RWPE1 (cell line): Measurements from ENCODE around the gene ADAMTS9.

Experiments
- CTCF ChIA-PET: fragments of 350-600 bp; sonication (Branson Sonifier 250); formaldehyde crosslinking; extraction: SDS; loops from one replicate; lab custom pipeline; 2021; lab: Yijun Ruan, JAX
- POLR2A ChIA-PET: fragments of 400-600 bp; formaldehyde crosslinking; extraction: SDS; loops from one replicate; lab custom pipeline; 2020; ENCODE audit warnings: antibody characterized with exemption; ENCODE audit not compliant: low non-redundant PET; lab: Yijun Ruan, JAX
- DNase-seq: peaks from one replicate; pipeline ENCODE4 v3.0.0; 2012; ENCODE audit warnings: low spot score
- H3K27ac ChIP-seq: fragments of 450-650 bp; 2 replicates; pipeline ENCODE4 v1.5.1; 2017
- TF ChIP-seq, protein P1 (sequence below): fragments of 450-650 bp; conservative IDR thresholded peaks from 2 replicates; pipeline ENCODE4 v1.5.1; 2017; ENCODE audit warnings: low read depth, mild to moderate bottlenecking

Gene ADAMTS9

DNA sequence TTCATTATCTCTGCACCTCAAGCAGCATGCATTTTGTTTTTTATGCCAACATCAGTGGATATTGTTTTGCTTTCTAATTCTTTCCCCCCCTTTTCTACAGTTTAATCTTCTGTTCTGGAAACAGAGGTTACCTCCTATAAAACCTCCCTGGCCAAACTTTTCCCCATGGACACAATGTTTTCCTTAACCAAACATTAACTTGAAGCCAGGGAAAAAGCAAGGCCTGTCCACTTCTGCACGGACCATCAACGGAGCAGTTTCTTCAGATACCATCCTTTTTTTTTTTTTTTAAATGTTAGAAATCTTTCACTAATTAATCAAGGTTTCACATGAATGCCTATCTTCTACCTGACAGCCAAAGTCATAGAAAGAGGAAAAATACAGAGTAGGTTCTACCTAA lies 127.0 kb downstream of the ADAMTS9 start:
- CTCF ChIA-PET: no interaction called here
- TF ChIP-seq, protein P1, sequence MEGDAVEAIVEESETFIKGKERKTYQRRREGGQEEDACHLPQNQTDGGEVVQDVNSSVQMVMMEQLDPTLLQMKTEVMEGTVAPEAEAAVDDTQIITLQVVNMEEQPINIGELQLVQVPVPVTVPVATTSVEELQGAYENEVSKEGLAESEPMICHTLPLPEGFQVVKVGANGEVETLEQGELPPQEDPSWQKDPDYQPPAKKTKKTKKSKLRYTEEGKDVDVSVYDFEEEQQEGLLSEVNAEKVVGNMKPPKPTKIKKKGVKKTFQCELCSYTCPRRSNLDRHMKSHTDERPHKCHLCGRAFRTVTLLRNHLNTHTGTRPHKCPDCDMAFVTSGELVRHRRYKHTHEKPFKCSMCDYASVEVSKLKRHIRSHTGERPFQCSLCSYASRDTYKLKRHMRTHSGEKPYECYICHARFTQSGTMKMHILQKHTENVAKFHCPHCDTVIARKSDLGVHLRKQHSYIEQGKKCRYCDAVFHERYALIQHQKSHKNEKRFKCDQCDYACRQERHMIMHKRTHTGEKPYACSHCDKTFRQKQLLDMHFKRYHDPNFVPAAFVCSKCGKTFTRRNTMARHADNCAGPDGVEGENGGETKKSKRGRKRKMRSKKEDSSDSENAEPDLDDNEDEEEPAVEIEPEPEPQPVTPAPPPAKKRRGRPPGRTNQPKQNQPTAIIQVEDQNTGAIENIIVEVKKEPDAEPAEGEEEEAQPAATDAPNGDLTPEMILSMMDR: no peak
- no peak overlapping the region for H3K27ac ChIP-seq
- POLR2A ChIA-PET: no interaction called here
- no peak for DNase-seq

DNA sequence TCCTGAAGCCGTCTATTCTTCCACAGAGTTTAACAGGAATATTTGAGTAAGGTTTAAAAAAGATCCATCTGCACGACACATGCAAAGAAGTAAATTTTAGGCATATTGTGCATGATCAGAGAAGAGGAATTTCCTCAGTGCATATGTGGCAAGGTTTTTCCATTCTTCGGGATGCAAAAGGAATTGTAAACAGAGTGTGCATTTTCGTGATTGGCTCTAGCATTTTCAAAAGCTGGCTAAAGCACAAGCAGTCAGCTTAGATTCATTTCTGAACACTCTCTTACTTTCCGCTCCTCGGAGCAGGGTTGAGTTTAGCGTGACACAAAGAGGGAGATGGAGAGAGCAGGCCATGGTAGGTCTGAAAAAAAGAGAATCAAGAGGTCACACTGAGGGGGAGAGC lies 128.2 kb downstream of the ADAMTS9 start:
- H3K27ac ChIP-seq: no peak overlapping the region
- no peak for DNase-seq
- TF ChIP-seq, protein P1: no peak
- ChIA-PET POLR2A (no interaction called here), CTCF (no interaction called here)

DNA sequence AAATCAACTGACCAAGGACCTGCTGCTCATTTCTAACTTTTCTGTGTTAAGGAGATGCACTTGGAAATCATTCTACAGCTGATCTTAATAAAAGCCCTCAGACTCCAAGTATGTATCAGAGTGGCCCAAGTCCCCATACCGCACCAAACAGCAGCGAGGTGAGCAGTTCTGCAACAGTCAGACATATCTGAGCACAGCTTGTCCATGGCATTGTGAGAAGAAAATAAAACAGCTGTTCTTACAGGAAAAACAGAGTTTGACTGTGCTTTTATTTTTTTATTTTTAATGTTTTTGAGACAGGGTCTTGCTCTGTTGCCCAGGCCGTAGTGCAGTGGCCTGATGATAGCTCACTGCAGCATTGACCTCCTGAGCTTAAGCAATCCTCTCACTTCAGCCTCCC lies 131.8 kb downstream of the ADAMTS9 start:
- no peak for DNase-seq
- CTCF ChIA-PET: no interaction called here
- TF ChIP-seq, protein P1: no peak
- H3K27ac ChIP-seq: no peak overlapping the region
- POLR2A ChIA-PET: no interaction called here

DNA sequence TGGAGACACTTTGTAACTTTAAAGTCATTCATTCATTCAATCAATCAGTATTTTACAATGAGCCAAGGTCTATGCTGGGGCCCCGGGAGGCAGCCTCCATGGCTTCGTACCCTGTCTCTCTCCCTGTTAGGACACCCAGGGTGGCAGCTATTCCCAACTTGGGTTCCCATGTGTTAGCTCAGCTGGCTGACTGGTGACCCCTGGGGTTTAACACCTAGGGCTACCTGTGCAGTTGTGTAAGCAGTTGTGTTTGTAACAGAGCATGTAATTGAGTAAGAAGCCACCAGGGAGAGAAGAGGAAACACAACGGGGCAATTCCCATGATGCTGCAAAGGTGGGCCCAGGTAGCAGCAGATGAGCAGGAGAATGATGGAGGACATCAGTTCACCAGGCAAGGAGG lies 132.4 kb downstream of the ADAMTS9 start:
- ChIA-PET POLR2A (no interaction called here), CTCF (no interaction called here)
- TF ChIP-seq, protein P1: no peak

DNA sequence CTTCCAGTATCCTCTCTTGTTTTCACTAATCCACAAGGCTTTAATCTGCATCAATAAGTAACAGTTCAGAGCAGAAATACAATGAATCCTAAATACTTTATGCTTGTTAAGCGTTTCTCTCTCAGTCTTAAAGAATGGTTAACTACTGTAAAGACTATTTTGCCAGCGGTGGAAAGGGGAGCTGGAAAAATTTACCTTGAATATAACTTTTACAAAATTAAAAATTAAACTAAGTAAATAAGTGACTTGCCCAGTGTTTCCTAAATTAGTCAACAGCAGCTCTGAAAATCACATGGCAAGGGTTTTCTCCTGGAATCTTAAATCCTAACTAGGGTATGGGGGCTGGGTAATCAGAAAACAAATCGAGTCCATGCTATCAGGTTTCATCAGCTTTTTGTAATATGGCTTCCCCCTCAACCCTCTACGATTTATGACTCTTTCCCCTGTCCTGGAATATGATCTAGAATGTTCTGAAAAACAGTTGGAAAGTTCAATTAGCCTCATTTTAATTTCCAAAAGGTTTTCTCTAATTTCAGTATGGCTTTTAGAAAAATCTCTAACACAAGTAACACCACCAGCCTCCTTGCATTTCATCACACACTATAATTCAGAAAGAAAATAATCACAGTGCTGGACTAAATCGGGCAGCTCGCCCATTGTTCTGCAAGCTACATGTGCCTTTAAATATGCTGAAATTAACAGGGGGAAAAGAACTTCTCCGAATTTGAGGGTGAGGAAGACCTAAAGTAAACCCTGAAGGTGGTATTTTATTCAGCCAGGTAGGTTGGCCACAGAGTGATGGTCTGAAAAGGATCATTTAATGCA lies 133.5 kb downstream of the ADAMTS9 start:
- POLR2A ChIA-PET: no interaction called here
- no peak overlapping the region for H3K27ac ChIP-seq
- CTCF ChIA-PET: interaction anchor here (1.2 kb wide), 1 partner anchor 20 kb away, joined by 4 read pairs; no protein-coding TSS in a partner anchor
- TF ChIP-seq, protein P1: no peak
- no peak for DNase-seq

More for the DNA sequence above, 132.4 kb downstream of the ADAMTS9 start:
- DNase-seq: no peak
- no peak overlapping the region for H3K27ac ChIP-seq

DNA sequence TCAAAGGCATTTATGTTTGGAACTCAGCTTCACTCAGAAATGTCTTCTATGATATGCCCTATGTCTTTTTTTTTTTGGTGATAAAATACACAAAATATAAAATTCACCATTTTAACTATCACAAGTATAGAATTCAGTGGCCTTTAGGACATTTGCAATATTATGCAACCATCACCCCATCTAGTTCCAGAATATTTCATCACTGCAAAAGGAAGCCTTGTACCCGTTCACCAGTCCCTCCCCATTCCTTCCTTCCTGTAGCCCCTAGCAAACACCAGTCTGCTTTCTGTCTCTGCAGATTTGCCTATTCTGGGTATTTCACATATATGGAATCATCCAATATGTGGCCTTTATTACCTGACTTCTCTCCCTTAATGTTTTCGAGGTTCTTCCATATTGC lies 134.8 kb downstream of the ADAMTS9 start:
- DNase-seq: no peak
- H3K27ac ChIP-seq: no peak overlapping the region
- POLR2A ChIA-PET: interaction anchor here (0.6 kb wide), 1 partner anchor 139 kb away, joined by 4 read pairs; no protein-coding TSS in a partner anchor
- TF ChIP-seq, protein P1: no peak
- CTCF ChIA-PET: interaction anchor here (0.6 to 1.5 kb wide), 2 partner anchors 13 to 20 kb away, joined by 3 to 5 read pairs; no protein-coding TSS in a partner anchor
